GM18526 (cell line): ENCODE measurements around the gene LIPK.

Source experiments
- POLR2A ChIP-seq: IDR thresholded peaks from 3 replicates; pipeline ENCODE4 v1.6.1; 2011; ENCODE audit not compliant: insufficient read length; ENCODE audit errors: extremely low read depth

The LIPK gene

DNA sequence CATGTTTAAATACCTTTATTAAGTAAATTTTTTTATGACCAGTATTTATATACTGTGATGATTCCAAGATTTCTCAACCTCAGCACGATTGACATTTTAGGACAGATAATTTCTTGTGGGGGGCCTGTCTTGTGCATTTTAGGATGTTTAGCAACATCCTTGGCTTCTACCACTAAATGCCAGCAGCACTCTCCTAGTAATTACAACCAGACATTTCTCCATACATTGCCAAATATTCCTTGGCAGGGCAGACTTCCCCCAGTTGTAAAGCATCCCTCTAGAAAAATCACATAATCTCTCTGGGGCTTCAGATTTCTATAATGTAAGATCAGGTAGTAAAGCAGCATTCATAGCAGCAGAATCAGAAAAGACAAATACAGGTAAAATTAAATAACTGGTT is 88.7 kb downstream of the LIPK start:
- TF ChIP-seq POLR2A: no peak

GRCh38 chr10:88800152-88801125 is 94.4 kb downstream of the LIPK start:
- TF ChIP-seq POLR2A: no peak
